NK-92 treated with Interleukin-12 subunit alpha and Interleukin-12 subunit beta, amount 100 ng/mL, for 24 hours (cell line): Measurements from ENCODE around the gene NHS.
"Not testable (repeated sequence)": the region's sequence is repeated elsewhere in the genome, so short reads cannot be mapped to it uniquely, and the experiment has no call there.

ENCODE experiments used
- DNase-seq: peaks from one replicate; lab custom pipeline; 2025; lab: John Stamatoyannopoulos, UW

The NHS gene

DNA sequence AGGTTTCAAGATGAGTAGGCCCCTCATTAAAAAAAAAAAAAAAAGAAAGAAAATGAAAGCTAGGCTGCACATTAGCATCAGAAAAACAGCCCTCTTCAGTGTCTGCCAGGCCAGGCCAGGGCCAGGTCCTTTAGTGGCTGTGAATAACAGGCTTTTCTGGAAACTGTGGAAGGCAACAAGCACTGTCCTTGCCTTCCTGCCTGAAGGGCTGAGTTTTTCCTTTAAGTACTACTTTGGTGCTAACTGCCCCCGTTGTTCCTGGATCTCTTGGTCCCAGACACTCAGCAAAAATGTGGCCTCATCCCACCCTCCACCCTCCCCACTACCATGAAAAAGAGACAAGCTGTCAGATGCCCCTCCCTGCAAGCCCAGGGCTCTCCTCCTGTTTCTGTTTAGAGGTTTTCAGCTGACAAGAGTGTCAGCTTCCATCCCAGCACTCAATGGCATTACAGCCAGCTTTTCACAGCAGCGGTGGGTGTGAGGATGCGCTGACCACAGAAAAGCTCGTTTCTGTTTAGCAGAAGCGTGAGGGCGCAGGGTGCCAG, 174.2 kb downstream of the NHS start:
- DNase-seq = no peak

DNA sequence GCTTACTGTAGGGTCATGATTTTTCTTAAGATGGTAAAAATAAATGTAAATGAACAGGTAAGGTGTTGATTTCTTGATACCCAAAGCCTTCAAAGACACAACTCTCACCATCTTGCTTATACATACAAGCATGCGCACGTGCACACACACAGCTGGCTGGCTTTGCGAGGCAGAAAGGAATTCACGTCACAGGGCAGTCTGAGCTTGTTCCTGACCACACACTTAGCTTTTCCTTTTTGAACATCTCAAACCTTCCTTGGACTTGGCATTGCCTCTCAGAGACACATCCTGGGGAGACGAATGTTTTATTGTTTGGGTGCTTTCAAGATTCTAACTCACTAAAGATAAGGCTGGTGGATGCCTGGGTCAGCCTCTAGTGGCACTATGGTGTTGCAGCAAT, 175.0 kb downstream of the NHS start:
- no peak for DNase-seq

DNA sequence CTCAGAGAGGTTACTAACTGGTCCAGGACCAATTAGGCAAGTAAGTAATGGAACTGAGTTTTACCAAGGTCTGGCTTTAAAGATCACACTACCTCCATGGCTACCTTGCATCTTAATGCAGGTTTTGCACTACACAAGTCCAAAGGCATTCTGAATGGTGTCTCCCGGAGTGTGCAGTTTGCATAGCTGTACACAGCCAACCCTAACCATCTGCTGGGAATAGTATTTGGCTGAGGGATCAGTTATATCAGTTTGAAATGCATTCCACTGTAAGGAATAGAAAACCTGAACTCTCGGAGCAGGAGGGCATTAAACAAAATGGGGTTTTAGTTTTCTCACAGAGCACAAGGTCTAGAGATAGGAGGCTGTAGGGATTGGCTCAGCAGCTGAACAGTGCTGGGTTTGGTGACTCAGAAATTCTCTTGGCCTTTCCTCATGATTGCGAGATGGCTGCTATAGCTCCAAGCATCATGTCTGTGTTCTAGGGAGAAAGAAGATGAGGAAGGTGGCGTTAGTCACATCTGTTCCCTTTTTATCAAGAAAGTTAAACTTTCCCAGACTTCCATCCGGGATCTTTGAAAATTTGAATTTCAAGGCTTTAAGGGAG, 177.1 kb downstream of the NHS start:
- DNase-seq = no peak

DNA sequence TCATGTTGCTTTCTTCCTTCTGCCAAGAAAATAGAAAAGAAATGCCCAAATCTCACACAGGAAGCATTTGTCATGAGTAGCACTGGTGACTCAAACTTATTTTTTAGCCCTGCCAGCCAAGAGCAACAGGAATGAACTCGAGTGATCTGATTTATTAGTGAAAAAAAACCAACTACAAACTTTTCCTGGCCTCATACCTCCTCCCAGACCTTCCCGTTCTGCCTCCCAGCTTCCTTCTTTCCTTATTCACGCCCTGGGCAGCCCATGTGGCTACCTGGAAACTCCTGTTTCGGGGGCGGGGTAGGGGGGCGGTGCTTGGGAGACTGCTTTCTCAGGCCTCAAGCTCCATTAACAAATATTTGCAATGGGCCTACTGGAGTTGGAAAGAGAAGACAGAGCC, 178.5 kb downstream of the NHS start:
- DNase-seq = no peak

DNA sequence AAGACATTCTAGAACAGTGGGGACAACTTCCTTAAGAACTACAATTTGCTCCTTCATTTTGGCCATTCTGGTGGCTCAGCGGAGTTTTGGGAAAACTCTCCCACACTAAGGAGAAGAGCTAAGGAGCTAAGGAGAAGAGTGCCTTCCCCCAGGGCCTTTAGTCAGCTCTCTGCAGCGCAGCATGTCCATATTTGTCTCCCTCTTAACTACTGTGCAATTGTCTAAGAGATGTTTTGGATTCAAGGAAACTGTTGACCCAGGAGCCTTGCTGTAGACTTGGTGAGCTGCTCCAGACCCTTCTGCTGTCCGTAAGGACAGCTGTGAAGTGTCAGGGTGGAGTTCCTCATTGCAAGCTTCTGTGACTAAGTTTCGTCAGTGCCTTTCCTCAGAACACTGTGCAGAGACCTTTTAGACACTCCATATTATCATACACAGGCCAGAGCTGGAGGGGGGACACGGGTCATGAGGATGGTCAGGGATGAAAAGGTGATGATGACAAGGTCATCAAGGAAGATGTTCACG, 179.0 kb downstream of the NHS start:
- DNase-seq = no peak

DNA sequence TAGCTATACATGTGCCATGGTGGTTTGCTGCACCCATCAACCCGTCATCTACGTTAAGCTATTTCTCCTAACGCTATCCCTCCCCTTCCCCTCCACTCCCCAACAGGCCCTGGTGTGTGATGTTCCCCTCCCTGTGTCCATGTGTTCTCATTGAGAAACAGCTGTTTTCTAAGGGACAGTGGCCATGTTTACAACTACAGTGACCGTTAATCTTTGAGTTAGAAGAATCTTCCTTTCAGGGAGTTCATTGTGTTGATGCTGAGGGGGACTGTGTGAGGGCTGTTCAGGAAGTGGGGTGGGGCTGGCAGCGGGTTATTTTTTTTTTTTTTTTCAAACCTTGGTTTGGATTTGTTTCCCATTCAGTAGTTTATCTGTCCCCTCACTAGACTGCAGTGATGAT, 179.9 kb downstream of the NHS start:
- no peak for DNase-seq

DNA sequence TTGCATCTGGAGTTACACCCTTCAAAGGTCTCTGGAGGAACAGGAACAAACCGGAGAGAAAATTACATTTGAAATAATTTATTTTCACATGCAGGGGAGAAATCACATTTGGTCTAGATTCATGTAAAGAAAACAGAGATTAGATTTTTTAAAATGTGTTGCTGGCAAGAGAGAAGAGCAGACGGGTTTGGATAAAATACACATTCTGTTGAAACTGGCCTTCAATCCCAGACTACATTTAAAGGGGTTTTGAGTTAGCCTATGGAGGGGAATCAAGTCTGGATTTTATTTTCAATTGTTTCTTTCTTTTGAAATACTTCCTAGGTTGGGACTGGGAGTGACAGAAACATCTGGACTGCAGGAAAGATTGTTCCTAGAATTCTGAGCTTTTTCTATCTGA, 180.8 kb downstream of the NHS start:
- DNase-seq = no peak

DNA sequence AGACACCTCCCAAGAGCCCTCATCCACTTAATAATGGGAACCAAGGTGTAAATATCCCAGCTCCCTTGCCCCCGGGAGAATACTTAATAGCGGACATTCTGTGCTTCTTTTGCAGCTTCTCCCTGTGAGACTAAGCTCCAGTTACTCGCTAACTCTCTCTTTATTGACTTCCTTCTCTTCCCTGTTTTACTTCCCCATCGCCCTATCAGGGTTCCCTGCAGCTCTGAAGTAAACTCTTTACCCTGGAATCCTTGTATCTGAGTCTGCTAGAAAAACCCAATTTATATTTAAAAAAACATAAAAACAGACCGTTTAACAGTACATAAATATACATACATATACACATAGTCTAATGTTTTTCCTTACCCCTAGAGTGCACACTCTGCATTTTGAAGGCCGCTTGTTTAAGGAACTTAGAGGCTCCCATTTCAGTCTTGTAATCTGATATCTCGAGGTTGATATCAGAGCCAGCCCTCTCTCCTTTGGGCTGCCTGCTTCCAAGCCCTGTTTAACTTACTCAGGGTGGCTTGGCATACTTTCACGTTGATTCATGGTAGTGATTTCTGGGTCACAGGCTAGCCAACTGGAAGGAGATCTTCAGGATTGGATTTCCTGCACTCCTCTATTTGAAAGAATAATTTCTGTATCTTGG, 184.9 kb downstream of the NHS start:
- no peak for DNase-seq

DNA sequence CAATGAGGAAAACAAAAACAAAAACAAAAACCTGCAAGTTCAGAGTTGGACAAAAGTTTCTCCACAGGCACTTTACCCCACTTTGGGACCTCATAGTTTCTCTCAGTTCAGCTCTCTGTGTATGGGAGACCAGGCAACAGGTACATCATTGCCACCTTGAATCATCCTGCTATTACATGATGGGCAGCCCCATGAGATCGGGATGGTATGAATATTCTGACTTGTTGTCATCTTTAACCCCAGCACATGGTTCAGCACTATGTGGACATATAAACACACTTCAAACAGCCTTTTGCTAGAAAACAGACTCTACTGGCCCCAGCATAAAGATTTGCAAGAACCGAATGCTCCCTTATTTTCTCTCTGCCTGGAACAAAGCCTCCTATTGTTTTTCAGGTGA, 185.4 kb downstream of the NHS start:
- no peak for DNase-seq

DNA sequence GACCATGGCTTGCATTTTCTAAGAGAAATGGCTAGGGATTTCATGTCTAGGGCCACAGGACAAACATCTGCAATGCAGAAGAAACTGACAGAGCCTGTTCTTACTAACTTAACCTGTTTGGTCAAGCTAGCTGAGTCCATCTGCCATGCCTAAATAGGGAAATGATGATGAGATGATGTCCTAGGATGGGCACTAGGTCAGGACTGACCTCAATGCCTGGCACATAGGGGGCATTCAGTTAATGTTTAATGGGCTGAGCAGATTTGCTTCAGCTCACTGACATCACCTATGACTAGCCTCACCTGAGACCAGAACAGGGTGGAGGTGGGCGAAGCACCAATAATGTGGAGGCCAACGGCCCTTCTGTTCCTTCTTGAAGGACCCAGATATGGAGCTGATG, 188.1 kb downstream of the NHS start:
- no peak for DNase-seq

DNA sequence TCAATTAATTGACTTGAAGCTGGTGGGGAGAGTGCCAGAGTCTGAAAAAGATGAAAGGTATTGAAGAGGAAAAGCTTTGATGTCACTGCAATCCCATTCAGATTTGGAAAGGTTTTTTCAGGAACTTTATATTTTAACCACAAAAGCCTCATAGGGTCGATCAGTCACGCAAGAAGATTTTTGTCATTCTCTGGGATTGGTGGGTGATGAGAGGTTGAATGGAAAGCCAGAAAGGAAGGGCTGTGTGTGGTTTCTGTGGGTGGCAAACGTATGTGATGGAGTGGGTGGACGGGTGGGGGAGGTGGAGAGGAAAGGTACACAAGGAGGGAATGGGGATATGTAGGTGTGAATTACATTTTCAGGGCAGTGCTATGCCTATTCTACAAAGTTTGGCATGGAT, 188.5 kb downstream of the NHS start:
- DNase-seq = no peak

DNA sequence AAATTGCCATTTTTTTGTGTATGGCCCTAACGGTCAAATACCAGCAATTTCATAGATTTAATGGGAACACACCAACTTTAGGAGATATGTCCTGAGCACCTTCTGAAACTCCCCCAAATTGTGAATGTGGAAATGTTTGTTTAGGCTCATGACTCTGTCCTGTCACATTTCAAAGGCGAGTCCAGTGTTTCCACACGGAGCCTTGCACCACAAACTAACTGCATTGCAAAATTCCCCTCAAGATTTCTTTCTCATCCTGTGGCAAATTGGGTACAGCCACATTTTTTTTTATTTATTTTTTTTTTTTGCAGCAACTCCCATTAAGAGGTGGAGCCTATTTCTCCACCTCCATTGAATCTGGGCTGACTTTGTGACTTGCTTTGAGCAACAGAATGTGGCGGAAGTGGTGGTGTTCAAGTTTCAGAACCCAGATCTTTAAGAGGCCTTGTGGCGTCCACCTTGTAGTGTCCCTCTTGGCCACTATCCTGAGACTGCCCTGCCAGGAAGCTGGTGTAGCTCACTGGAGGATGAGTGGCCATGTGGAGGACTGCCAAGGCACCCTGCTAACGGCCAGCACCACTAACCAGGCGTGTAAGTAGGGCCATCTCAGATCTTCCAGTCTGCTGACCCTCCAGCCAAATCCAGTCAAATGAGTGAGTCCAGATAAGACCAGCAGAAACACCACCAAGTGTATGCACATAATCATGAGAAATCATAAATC, 189.8 kb downstream of the NHS start:
- no peak for DNase-seq

DNA sequence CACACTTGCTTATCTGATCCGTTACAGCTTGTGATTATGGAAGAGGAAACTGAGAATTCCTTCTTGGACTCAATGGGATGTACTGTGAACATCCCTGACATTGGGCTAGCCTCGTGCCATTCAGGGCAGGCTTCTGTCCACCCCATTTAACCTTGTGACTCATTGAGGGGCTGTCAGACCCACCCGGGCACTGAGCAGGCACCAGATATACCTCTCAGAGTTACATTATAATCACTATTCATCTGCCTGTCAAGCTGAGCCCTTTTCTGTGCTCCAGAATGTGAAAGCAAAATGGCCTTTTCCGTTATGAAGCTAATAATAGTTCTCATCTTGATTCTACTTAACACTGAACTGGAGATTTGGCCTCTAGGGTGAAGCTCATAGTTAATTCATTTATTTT, 191.7 kb downstream of the NHS start:
- no peak for DNase-seq

DNA sequence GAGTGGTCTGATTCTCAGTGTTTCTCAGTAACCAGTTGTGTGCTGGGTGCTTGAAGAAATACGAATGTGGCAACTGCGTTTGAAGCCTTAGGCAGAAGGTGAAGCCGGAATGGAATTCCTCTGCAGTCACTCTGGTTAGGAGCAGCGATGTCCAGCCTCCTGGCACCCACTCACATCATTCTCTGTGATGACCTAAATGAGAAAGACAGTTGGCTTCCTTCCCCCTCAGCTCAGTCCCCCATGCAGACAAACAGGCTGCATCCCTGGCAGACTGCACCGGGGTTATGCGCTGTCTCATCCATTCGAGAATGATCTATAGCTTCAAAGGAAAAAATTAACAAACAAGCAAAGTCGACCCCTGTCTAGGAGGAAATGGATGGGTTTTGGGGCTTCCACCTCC, 192.2 kb downstream of the NHS start:
- no peak for DNase-seq

DNA sequence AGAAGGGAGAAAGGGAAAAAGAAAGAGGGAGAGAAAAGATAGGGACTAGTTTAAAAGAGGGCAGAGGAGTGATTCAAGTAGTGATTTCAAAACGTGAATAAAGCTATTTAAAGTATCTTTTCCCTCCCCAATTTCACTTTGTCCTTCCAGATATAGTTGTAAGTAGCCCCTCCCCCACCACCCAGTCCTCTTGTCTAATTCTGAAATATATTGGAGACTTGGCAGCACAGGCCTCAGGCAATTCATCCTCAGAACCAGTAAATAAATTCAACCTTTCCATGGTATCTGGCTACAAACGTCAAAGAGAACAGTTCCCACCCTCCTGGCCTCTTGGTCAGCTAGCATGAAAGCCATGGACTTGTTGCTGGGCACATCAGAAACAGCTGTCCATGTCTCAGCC, 192.8 kb downstream of the NHS start:
- DNase-seq = no peak

DNA sequence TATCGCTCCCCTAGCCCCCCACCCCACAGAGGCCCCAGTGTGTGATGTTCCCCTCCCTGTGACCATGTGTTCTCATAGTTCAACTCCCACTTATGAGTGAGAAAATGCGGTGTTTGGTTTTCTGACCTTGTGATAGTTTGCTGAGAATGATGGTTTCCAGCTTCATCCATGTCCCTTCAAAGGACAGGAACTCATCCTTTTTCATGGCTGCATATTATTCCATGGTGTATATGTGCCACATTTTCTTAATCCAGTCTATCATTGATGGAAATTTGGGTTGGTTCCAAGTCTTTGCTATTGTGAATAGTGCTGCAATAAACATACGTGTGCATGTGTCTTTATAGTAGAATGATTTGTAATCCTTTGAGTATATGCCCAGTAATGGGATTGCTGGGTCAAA, 193.8 kb downstream of the NHS start:
- DNase-seq = not testable (repeated sequence)

DNA sequence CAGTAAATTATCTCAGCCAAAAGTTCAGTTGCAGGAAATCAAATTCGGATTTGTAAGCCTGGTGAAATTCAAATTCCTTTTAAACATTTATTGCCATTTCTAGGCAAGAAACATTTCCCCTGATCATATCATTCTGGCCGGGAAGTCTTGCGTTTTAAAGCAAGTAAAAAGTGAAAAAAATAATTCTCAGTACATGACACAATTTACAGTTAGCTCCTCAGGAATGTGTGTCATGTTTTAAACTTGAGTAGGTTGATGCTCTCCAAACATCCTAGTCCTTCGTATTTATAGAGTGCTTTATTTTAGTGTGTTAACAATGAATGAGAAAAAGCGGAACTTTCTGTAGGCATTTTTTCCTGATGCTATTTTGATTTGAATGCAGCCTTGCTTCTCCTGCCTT, 204.0 kb downstream of the NHS start:
- DNase-seq = no peak

DNA sequence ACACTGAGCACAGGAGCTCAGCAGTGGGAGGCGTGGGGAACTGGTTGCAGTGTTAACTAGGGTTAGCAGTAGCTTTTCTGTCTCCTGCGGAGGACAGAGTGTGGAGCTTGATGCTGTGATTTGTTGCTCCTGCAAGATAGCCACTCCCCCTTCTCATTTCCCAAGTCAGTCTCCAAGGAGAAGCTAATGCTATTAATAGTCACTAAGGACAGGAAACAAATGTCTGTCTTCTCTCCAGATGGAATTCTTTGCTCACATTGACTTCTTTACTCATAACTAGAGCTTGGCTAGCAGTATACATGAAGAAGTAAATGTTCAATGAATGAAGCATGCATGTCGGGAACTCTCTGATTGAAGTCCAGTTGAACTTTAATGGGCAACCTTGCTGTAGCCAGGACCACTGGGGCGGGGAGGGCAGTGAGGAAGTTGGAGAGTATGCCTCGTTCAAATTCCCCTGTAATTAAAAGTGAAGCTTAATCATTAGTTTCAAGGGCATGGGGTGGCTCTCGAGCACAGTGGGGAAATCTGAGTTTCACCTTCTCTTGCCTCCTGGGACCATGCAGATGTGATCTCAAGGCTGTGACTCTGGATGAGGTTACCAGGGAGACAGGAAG, 205.6 kb downstream of the NHS start:
- no peak for DNase-seq

DNA sequence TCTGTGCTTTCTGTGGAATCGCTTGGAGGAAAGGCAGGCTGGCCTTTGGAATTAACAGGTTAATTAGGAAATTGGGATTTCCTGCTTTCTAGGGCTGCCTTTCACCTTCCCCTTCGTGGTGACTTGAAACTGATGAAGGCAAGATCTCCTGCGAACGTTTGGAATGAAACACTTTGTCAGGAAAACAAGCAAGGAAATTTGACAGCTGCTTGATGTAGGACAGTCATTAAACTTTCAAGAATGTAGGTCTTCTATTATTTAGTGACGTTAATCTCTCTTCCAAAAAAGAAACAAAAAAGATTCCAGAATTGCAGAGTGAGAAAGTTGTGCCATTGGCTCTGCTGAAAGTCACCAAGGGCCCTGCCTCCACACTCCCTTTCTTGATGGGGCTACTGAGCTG, 206.6 kb downstream of the NHS start:
- DNase-seq = no peak

DNA sequence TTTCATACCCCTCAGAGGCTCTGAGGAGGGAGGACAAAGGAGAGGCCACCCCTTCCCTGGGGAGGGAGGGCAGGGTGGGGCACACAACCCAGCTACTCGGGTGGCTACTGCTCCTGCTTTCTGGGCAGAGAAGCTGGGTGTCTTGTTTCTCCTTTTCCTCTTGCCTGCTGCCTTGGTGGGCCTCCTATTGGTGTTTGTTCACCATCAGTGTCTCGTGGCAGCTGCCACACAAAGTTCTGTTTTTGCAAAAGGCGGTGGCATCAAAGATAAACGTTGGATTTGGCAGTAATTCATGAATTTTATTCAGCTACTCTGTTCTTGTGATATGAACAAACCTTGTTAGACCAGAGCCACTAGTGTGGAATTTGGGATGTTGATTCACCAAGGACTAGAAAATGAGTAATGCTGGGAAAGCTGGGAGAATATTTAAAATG, 209.3 kb downstream of the NHS start:
- no peak for DNase-seq

DNA sequence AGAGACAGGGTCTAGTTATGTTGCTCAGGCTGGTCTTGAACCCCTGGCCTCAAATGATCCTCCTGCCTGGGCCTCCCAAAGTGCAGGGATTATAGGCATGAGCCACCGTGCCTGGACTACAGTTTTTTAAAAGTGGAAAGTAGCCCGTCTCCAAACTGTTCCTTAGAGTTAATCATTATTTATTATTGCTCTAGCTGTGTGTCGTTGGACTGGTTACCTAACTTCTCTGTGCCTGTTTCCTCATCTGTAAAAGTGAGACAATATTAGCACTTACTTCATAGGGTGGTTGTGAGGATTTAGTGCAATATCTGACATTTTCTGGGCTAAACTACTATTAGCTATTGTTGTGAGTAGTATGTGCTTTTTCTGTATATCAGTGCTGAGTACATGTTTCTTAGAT, 210.0 kb downstream of the NHS start:
- DNase-seq = no peak

DNA sequence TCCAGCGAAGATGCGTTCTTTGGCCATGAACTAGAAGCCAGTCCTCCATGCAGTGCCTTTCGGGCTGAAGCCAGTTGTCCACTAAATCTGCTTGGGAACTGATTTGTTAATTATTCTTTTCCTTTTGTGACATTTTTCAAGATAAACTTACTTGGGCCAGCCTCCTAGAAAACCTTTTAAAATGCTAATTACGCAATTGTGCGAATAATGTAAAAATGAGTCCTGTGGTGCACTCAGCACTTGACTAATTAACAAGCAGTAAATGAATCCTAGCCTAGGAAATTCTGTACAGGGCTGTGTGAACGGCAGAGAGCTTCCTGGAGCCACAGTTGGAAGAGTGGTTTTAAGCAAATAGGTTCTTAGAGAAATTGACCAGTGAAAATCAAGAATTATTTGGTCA, 212.4 kb downstream of the NHS start:
- no peak for DNase-seq

DNA sequence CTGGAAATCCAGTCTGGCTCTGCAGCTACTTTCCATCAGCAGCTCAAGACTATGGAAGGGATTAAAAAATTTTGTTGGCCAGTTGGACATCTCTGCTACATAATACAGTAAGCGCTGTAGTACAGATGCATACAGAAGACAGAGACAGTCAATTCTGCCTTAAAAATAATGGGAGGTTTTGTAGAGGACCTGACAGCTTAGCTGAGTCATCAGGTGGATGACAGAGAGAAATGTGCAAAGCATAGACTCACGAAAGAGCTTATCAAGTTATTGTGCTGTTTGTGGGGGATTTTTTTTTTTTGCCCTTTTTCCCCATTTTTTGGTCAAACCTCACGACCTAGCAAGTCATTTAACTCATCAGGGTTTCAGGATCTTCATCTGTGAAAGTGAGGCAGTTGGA, 213.3 kb downstream of the NHS start:
- DNase-seq = no peak
